H9 (cell line): Measurements from ENCODE around the gene ACACB. TPM values are rescaled to one million over a fixed set of nuclear protein-coding genes. Genes with fewer than 3 reads are reported as not detected.

Experiments used
- DNase-seq: peaks from one replicate; pipeline ENCODE4 v3.0.0-alpha.2; 2017
- H2AFZ ChIP-seq: one replicate; pipeline ENCODE4 v1.6.1; 2013; ENCODE audit warnings: mild to moderate bottlenecking, low read length, control low read depth, moderate library complexity
- H2AK5ac ChIP-seq: 2 replicates; pipeline ENCODE4 v1.6.1; 2013; ENCODE audit warnings: low read length, control low read depth, mixed read lengths; ENCODE audit not compliant: insufficient read length
- H2BK120ac ChIP-seq: one replicate; pipeline ENCODE4 v1.6.1; 2013; ENCODE audit warnings: low read depth, mild to moderate bottlenecking, low read length, control low read depth, inconsistent platforms; ENCODE audit not compliant: poor library complexity, severe bottlenecking
- H2BK12ac ChIP-seq: 2 replicates; pipeline ENCODE4 v1.6.1; 2013; ENCODE audit warnings: low read length, control low read depth, mixed read lengths, low read depth; ENCODE audit not compliant: insufficient read length
- H2BK15ac ChIP-seq: 2 replicates; pipeline ENCODE4 v1.6.1; 2013; ENCODE audit warnings: low read depth, low read length, control low read depth
- H2BK20ac ChIP-seq: one replicate; pipeline ENCODE4 v1.6.1; 2013; ENCODE audit warnings: low read depth, mild to moderate bottlenecking, low read length, control low read depth, inconsistent platforms; ENCODE audit not compliant: poor library complexity, severe bottlenecking
- H2BK5ac ChIP-seq: 2 replicates; pipeline ENCODE4 v1.6.1; 2013; ENCODE audit warnings: low read length, control low read depth, mixed read lengths; ENCODE audit not compliant: insufficient read length
- H3K14ac ChIP-seq: 2 replicates; pipeline ENCODE4 v1.6.1; 2013; ENCODE audit warnings: low read length, control low read depth; ENCODE audit not compliant: insufficient read depth
- H3K18ac ChIP-seq: 2 replicates; pipeline ENCODE4 v1.6.1; 2013; ENCODE audit warnings: low read depth, mild to moderate bottlenecking, mixed read lengths, low read length, control low read depth; ENCODE audit not compliant: insufficient read length
- H3K23ac ChIP-seq: 2 replicates; pipeline ENCODE4 v1.6.1; 2013; ENCODE audit warnings: low read length, control low read depth, mixed read lengths, low read depth; ENCODE audit not compliant: insufficient read length
- H3K23me2 ChIP-seq: 2 replicates; pipeline ENCODE4 v1.6.1; 2013; ENCODE audit warnings: low read depth, mild to moderate bottlenecking, mixed read lengths, low read length, control low read depth; ENCODE audit not compliant: insufficient read length, poor library complexity, severe bottlenecking
- H3K27ac ChIP-seq: 2 replicates; pipeline ENCODE4 v1.5.1; 2013; ENCODE audit warnings: low read length, control low read depth, mixed read lengths, low read depth; ENCODE audit not compliant: insufficient read length
- H3K27me3 ChIP-seq: 2 replicates; pipeline ENCODE4 v1.6.1; 2013; ENCODE audit warnings: low read length, control low read depth, inconsistent platforms; ENCODE audit not compliant: insufficient read depth
- H3K4ac ChIP-seq: 2 replicates; pipeline ENCODE4 v1.6.1; 2013; ENCODE audit warnings: low read depth, mild to moderate bottlenecking, control low read depth, inconsistent platforms, low read length, moderate library complexity
- H3K4me1 ChIP-seq: 2 replicates; pipeline ENCODE4 v1.6.1; 2013; ENCODE audit warnings: low read length, control low read depth, inconsistent platforms; ENCODE audit not compliant: insufficient read depth
- H3K4me2 ChIP-seq: 2 replicates; pipeline ENCODE4 v1.6.1; 2013; ENCODE audit warnings: low read length, control low read depth, mixed read lengths; ENCODE audit not compliant: insufficient read length, insufficient read depth
- H3K56ac ChIP-seq: 2 replicates; pipeline ENCODE4 v1.6.1; 2013; ENCODE audit warnings: low read depth, mild to moderate bottlenecking, mixed read lengths, low read length, control low read depth; ENCODE audit not compliant: insufficient read length
- H3K79me1 ChIP-seq: 2 replicates; pipeline ENCODE4 v1.6.1; 2013; ENCODE audit warnings: low read depth, mild to moderate bottlenecking, moderate library complexity, low read length, control low read depth, inconsistent platforms; ENCODE audit not compliant: insufficient read depth, poor library complexity, severe bottlenecking
- H3K79me2 ChIP-seq: 2 replicates; pipeline ENCODE4 v1.6.1; 2013; ENCODE audit warnings: low read length, control low read depth, inconsistent platforms; ENCODE audit not compliant: insufficient read depth
- H3K9ac ChIP-seq: 2 replicates; pipeline ENCODE4 v1.6.1; 2013; ENCODE audit warnings: low read length, control low read depth, mixed read lengths; ENCODE audit not compliant: insufficient read length; ENCODE audit errors: extremely low read depth
- H3K9me3 ChIP-seq: one replicate; pipeline ENCODE4 v1.6.1; 2013; ENCODE audit warnings: low read depth, low read length, inconsistent platforms; ENCODE audit not compliant: control insufficient read depth
- H3T11ph ChIP-seq: one replicate; pipeline ENCODE4 v1.6.1; 2013; ENCODE audit warnings: mild to moderate bottlenecking, low read length, control low read depth, inconsistent platforms
- H4K20me1 ChIP-seq: one replicate; pipeline ENCODE4 v1.6.1; 2013; ENCODE audit not compliant: control insufficient read depth, insufficient read length, insufficient read depth
- H4K5ac ChIP-seq: 2 replicates; pipeline ENCODE4 v1.6.1; 2013; ENCODE audit warnings: low read depth, mild to moderate bottlenecking, mixed read lengths, low read length, control low read depth; ENCODE audit not compliant: insufficient read length
- H4K8ac ChIP-seq: replicated peaks from 2 replicates; pipeline ENCODE4 v1.6.1; 2013; ENCODE audit warnings: low read length, control low read depth, mixed read lengths, low read depth; ENCODE audit not compliant: insufficient read length
- H4K91ac ChIP-seq: 2 replicates; pipeline ENCODE4 v1.6.1; 2013; ENCODE audit warnings: low read depth, mild to moderate bottlenecking, moderate library complexity, mixed read lengths, low read length, control low read depth; ENCODE audit not compliant: insufficient read length
- H3K27ac Mint-ChIP-seq, 3 experiments: 2 replicates in 2 of 3; 3 replicates in 1 of 3; pipeline ENCODE4 v1.8.0; 2020 to 2021; ENCODE audit warnings: mixed read lengths in 3 of 3, mild to moderate bottlenecking in 1 of 3, moderate library complexity in 1 of 3
- H3K27me3 Mint-ChIP-seq: 2 replicates; pipeline ENCODE4 v1.8.0; 2021; ENCODE audit warnings: low read depth, mild to moderate bottlenecking, moderate library complexity, mixed read lengths
- H3K36me3 Mint-ChIP-seq, 3 experiments: 2 replicates in 2 of 3; 3 replicates in 1 of 3; pipeline ENCODE4 v1.8.0; 2020 to 2021; ENCODE audit warnings: low read depth in 3 of 3, mixed read lengths in 3 of 3; ENCODE audit not compliant: insufficient read depth in 1 of 3
- H3K4me1 Mint-ChIP-seq, 2 experiments: 2 replicates each; pipeline ENCODE4 v1.8.0; 2020; ENCODE audit warnings: mixed read lengths in 2 of 2
- H3K4me3 Mint-ChIP-seq, 2 experiments: 2 replicates in 1 of 2; 3 replicates in 1 of 2; pipeline ENCODE4 v1.8.0; 2020 to 2021; ENCODE audit warnings: mild to moderate bottlenecking in 2 of 2, mixed read lengths in 2 of 2, moderate library complexity in 1 of 2
- H3K9me3 Mint-ChIP-seq, 2 experiments: 2 replicates in 1 of 2; 3 replicates in 1 of 2; pipeline ENCODE4 v1.8.0; 2020; ENCODE audit warnings: mild to moderate bottlenecking in 2 of 2, mixed read lengths in 2 of 2, moderate library complexity in 1 of 2
- CTCF ChIP-seq: fragments of 200-600 bp; sonication (generic); conservative IDR thresholded peaks from 3 replicates; pipeline ENCODE4 v1.8.0; 2021; ENCODE audit warnings: antibody characterized with exemption, mild to moderate bottlenecking
- WGBS: extraction: QIAGEN DNeasy Blood & Tissue Kit; methylation state at CpG from one replicate; pipeline ENCODE4 v1.1.7; 2013; ENCODE audit warnings: missing lambda C conversion rate, low lambda C conversion rate, mixed read lengths; ENCODE audit not compliant: insufficient read length; ENCODE audit errors: extremely low coverage; 5-methylcytosine and 5-hydroxymethylcytosine counted together
- total RNA-seq: library from RNA; stranded (reverse); gene quantifications from 2 replicates; pipeline ENCODE4 v1.2.1, GENCODE V29; 2021

The ACACB gene
- total RNA-seq, 1 experiment from 2014 or later: 14.2 TPM

GRCh38 chr12:109261087-109261486 is 144.7 kb downstream of the ACACB start:
- Mint-ChIP-seq H3K9me3 (no peaks in the 10 kb centered on the region), H3K27me3 (no peaks in the 10 kb centered on the region; the same call in 1 of the 2 replicates), H3K4me1 (peaks cover 8 to 19% of the 10 kb centered on the region in 2 experiments), H3K27ac (no peak overlapping the region; a peak in 2 of 7 replicates), H3K36me3 (peaks cover 0 to 12% (median 7%) of the 10 kb centered on the region in 3 experiments; a peak in 3 of 7 replicates), H3K4me3 (no peak overlapping the region)
- H3K27me3 ChIP-seq: no peaks in the 10 kb centered on the region
- no peak overlapping the region for H3K18ac ChIP-seq
- no peak overlapping the region for H2BK120ac ChIP-seq
- no peak for TF ChIP-seq CTCF
- no peak overlapping the region for H4K91ac ChIP-seq
- H3K27ac ChIP-seq: no peak overlapping the region
- H4K20me1 ChIP-seq: no peaks in the 10 kb centered on the region
- no peak overlapping the region for H2BK5ac ChIP-seq
- H3K4me2 ChIP-seq: no peak overlapping the region
- no peaks in the 10 kb centered on the region for H3K79me1 ChIP-seq
- H2BK20ac ChIP-seq: no peak overlapping the region
- H2BK15ac ChIP-seq: no peak overlapping the region
- no peaks in the 10 kb centered on the region for H3K79me2 ChIP-seq
- H4K8ac ChIP-seq: no peak overlapping the region
- no peak overlapping the region for H3K14ac ChIP-seq
- H2BK12ac ChIP-seq: no peak overlapping the region
- no peak overlapping the region for H2AK5ac ChIP-seq
- no peaks in the 10 kb centered on the region for H3K23me2 ChIP-seq
- H3K9ac ChIP-seq: no peak overlapping the region
- no peak overlapping the region for H3K56ac ChIP-seq
- H4K5ac ChIP-seq: no peak overlapping the region
- no CpG with 5 or more reads among the region's 1 CpG for WGBS
- H3K4me1 ChIP-seq: no peaks in the 10 kb centered on the region; the same call in 1 of the 2 replicates
- DNase-seq: no peak
- no peak overlapping the region for H3T11ph ChIP-seq
- H2AFZ ChIP-seq: no peak overlapping the region
- no peaks in the 10 kb centered on the region for H3K9me3 ChIP-seq
- H3K4ac ChIP-seq: no peak overlapping the region
- H3K23ac ChIP-seq: no peak overlapping the region
